CD4-positive, alpha-beta T cell (primary cell): Measurements from ENCODE around the gene FBXO36. TPM values are rescaled to one million over a fixed set of nuclear protein-coding genes. Genes with fewer than 3 reads are reported as not detected.

Experiments used
- ATAC-seq: fragments of 200-7000 bp; cut with Tn5 transposase; one replicate; pipeline ENCODE4 v1.10.0; 2022; ENCODE audit warnings: mild to moderate bottlenecking; ENCODE audit not compliant: poor library complexity
- CTCF ChIA-PET: fragments of 350-600 bp; sonication (Branson Sonifier 250); formaldehyde crosslinking; loops from one replicate; lab custom pipeline; 2021; ENCODE audit warnings: antibody characterized with exemption, inconsistent platforms; lab: Charles Lee
- POLR2A ChIA-PET: fragments of 350-600 bp; sonication (Branson Sonifier 250); formaldehyde crosslinking; loops from one replicate; lab custom pipeline; 2021; ENCODE audit warnings: antibody characterized with exemption, inconsistent platforms; lab: Charles Lee
- DNase-seq, 14 experiments: peaks; one replicate each; pipeline ENCODE4 v3.0.0-alpha.2; 2013 to 2020; ENCODE audit warnings: mixed read lengths in 2 of 14
- H3K27ac ChIP-seq, 2 donors: one replicate each; pipeline versions ENCODE4 v1.5.1 to v1.7.0; 2013; ENCODE audit warnings: low read length in 2 of 2, low read depth in 1 of 2, mild to moderate bottlenecking in 1 of 2
- H3K27me3 ChIP-seq, 2 experiments: 1 replicate in 1 of 2; 2 replicates in 1 of 2; pipeline versions ENCODE4 v1.6.1 to v1.7.0; 2013; ENCODE audit warnings: low read length in 2 of 2, control low read depth in 1 of 2, mild to moderate bottlenecking in 1 of 2, moderate library complexity in 1 of 2; ENCODE audit not compliant: insufficient read depth in 2 of 2, control insufficient read depth in 1 of 2
- H3K36me3 ChIP-seq: one replicate; pipeline ENCODE4 v1.6.1; 2013; ENCODE audit warnings: low read length, control low read depth; ENCODE audit not compliant: insufficient read depth
- H3K4me1 ChIP-seq: one replicate; pipeline ENCODE4 v1.6.1; 2013; ENCODE audit warnings: low read length, control low read depth; ENCODE audit not compliant: insufficient read depth
- H3K4me3 ChIP-seq: one replicate; pipeline ENCODE4 v1.5.1; 2013; ENCODE audit warnings: mild to moderate bottlenecking, low read length, moderate library complexity
- H3K9me3 ChIP-seq, 2 experiments: 1 replicate in 1 of 2; 2 replicates in 1 of 2; pipeline versions ENCODE4 v1.6.1 to v1.7.0; 2013; ENCODE audit warnings: low read length in 2 of 2, mild to moderate bottlenecking in 2 of 2, control low read depth in 1 of 2, moderate library complexity in 1 of 2; ENCODE audit not compliant: control insufficient read depth in 1 of 2, insufficient read depth in 1 of 2
- H3K27ac Mint-ChIP-seq: one replicate; pipeline ENCODE4 v1.8.0; 2020; ENCODE audit warnings: mixed read lengths
- H3K27me3 Mint-ChIP-seq: one replicate; pipeline ENCODE4 v1.8.0; 2021; ENCODE audit warnings: mixed read lengths
- H3K36me3 Mint-ChIP-seq: one replicate; pipeline ENCODE4 v1.8.0; 2021; ENCODE audit warnings: low read depth, mixed read lengths
- H3K4me1 Mint-ChIP-seq: one replicate; pipeline ENCODE4 v1.8.0; 2021; ENCODE audit warnings: low read depth, mixed read lengths
- H3K4me3 Mint-ChIP-seq: one replicate; pipeline ENCODE4 v1.8.0; 2020; ENCODE audit warnings: mild to moderate bottlenecking, mixed read lengths
- H3K9me3 Mint-ChIP-seq: one replicate; pipeline ENCODE4 v1.8.0; 2020; ENCODE audit warnings: mixed read lengths
- CTCF ChIP-seq: fragments of 200-600 bp; IDR thresholded peaks from one replicate; pipeline ENCODE4 v1.8.0; 2022; ENCODE audit warnings: antibody characterized with exemption, mild to moderate bottlenecking
- intact Hi-C, 2 experiments: fragments of 100-400 bp; cut with DNase I in 1 of 2; cut with micrococcal nuclease in 1 of 2; formaldehyde crosslinking; loops; one replicate each; pipeline versions ENCODE4 v1.15.1 to v1.9.0; 2023 to 2025; cut with DNase I, micrococcal nuclease
- total RNA-seq, 174 experiments: library from RNA in 2 of 174; stranded (reverse) in 2 of 174; gene quantifications; one replicate each; pipeline ENCODE4 v1.2.3 and lab custom pipeline; 2021 to 2026

Gene FBXO36
- total RNA-seq, 2 experiments from 2014 or later = 0.52 to 0.84 TPM

GRCh38 chr2:229910147-229910831 is 12.0 kb upstream of the FBXO36 start:
- Mint-ChIP-seq H3K9me3 (no peaks in the 10 kb centered on the region), H3K4me3 (peak overlapping the region; percentile 34), H3K36me3 (peaks cover 40% of the 10 kb centered on the region), H3K4me1 (peaks cover 66% of the 10 kb centered on the region), H3K27ac (peak overlapping the region; percentile 70), H3K27me3 (no peaks in the 10 kb centered on the region)
- Histone ChIP-seq H3K36me3 (peaks cover 20% of the 10 kb centered on the region), H3K4me1 (peaks cover 17% of the 10 kb centered on the region), H3K9me3 (no peaks in the 10 kb centered on the region), H3K4me3 (no peak overlapping the region), H3K27ac (no peak overlapping the region), H3K27me3 (no peaks in the 10 kb centered on the region)
- ATAC-seq = peak; percentile 30
- POLR2A ChIA-PET = interaction anchor here (0.7 to 3.7 kb wide), 3 partner anchors 9 to 35 kb away, joined by 3 to 22 read pairs (median 7); partner anchors contain the start of genes FBXO36 and TRIP12
- DNase-seq = no peak
- intact Hi-C loops = loop anchor here (1.0 kb wide), 1 partner anchor 109 kb away; no protein-coding TSS in a partner anchor
- CTCF ChIA-PET = interaction anchor here (1.0 to 2.2 kb wide), 5 partner anchors 11 to 130 kb away, joined by 3 to 23 read pairs (median 3); partner anchors contain the start of gene TRIP12
- TF ChIP-seq CTCF = no peak

- Mint-ChIP-seq H3K9me3 (no peaks in the 10 kb centered on the region), H3K4me1 (peaks cover 66% of the 10 kb centered on the region), H3K27ac (peak overlapping the region; percentile 70), H3K36me3 (peaks cover 33% of the 10 kb centered on the region), H3K27me3 (no peaks in the 10 kb centered on the region), H3K4me3 (peak overlapping the region; percentile 6)
- H3K27ac ChIP-seq = peak overlapping the region; percentile 9 to 21
- no peak overlapping the region for H3K4me3 ChIP-seq
- peak; percentile 69 for TF ChIP-seq CTCF
- ChIA-PET CTCF (interaction anchor here (0.7 to 2.2 kb wide), 7 partner anchors 10 to 131 kb away, joined by 3 to 23 read pairs (median 3); partner anchors contain the start of gene TRIP12), POLR2A (interaction anchor here (0.7 to 3.7 kb wide), 5 partner anchors 9 to 112 kb away, joined by 3 to 22 read pairs (median 4); partner anchors contain the start of genes FBXO36 and TRIP12)
- peaks cover 17% of the 10 kb centered on the region for H3K4me1 ChIP-seq
- no peaks in the 10 kb centered on the region for H3K9me3 ChIP-seq
- intact Hi-C loops = loop anchor here (1.0 kb wide), 1 partner anchor 110 kb away; no protein-coding TSS in a partner anchor
- peaks cover 20% of the 10 kb centered on the region for H3K36me3 ChIP-seq
- ATAC-seq (peak; percentile 75), DNase-seq (peak in 5 of 14 experiments; percentile 19 to 67 (median 53))
- no peaks in the 10 kb centered on the region for H3K27me3 ChIP-seq
Measured at GRCh38 chr2:229910832-229911412, 11.4 kb upstream of the FBXO36 start.

- Histone ChIP-seq H3K36me3 (peaks cover 10% of the 10 kb centered on the region), H3K27ac (no peak overlapping the region), H3K4me1 (peaks cover 29% of the 10 kb centered on the region), H3K27me3 (no peaks in the 10 kb centered on the region), H3K9me3 (no peaks in the 10 kb centered on the region), H3K4me3 (no peak overlapping the region)
- intact Hi-C loops = no loop called here
- ChIA-PET POLR2A (interaction anchor here (1.7 kb wide), 1 partner anchor 8 kb away, joined by 6 read pairs; the partner anchor contains the start of genes FBXO36 and TRIP12), CTCF (no interaction called here)
- Mint-ChIP-seq H3K9me3 (no peaks in the 10 kb centered on the region), H3K36me3 (peaks cover 37% of the 10 kb centered on the region), H3K4me3 (peak overlapping the region; percentile 26), H3K27ac (peak overlapping the region; percentile 0), H3K4me1 (peaks cover 79% of the 10 kb centered on the region), H3K27me3 (no peaks in the 10 kb centered on the region)
- TF ChIP-seq CTCF = no peak
- ATAC-seq (no peak), DNase-seq (no peak)
Measured at GRCh38 chr2:229914171-229914570, 8.1 kb upstream of the FBXO36 start.
